ENCODE results near the gene GUCA2A.

The GUCA2A gene

DNA sequence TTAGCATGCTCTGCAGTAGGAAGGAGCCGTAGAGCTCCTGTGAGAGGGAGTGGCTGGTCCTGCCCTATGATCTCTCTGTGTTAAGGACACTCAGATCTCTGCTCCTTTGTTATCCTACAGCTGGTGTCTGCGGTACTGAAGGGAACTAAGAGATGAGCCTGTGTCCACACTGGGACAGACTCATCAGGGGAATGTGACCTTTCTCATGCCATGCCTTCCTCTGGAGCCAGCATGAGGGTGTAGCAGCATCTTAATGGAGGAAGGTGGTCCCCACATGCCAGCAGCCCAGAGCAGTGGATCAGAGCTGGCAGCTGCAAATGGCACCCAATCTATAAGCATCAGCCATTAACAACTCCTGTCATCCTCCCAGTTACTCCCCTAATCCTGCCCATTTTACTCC is 36.0 kb downstream of the GUCA2A start:
- DNase-seq = no peak

DNA sequence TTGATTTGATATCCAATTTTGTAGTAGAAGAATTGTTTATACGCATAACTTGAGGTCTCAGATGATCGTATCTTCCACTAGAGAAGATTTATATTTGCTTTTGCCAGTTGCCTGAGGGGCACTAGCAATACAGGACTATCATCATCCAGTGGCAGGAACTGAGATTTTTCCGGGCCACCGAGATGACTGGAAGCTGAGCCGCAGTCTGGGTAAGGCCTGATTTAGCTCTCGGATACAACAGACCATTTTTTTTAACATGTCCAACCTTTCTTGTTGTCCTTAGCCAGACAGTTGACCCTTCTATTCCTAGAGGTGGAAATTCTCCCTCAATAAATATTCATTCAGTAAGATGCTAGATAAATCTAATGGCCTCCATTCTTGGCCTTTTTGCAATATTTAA is 36.8 kb downstream of the GUCA2A start:
- DNase-seq = no peak

DNA sequence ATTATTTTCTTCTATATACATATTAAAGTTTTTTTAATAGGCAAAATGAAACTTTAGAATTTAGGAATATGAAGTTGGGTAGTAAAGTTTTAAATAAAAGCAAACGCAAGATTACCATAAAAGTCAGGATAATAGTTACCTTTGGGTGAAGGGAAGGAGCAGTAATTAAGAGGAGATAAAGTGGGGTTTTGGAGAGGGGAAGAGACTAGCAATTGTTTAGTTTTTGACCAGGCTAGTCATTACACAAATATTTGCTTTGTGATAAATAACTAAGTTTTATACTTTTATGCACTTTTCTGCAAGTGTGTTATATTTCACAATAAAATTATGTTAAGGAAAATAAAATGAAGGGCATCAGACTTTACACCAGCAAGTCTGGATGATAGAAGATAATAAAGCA is 39.0 kb downstream of the GUCA2A start:
- no peak for DNase-seq

DNA sequence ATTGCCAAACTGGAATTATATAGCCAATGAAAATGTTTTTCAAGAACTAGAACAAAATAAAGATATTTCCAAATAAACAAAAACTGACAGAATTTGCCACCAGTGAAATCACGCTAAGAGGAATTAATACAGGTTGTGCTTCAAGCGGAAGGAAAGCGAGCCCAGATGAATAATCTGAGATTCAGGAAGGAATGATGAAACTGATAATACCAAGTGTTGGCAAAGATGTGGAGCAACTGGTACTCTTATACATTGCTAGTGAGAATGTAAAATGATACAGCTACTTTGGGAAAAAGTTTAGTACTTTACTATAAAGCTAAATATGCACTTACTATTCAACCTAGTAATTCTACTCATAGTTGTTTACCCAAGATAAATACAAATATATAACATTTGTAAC is 42.1 kb downstream of the GUCA2A start:
- no peak for DNase-seq

DNA sequence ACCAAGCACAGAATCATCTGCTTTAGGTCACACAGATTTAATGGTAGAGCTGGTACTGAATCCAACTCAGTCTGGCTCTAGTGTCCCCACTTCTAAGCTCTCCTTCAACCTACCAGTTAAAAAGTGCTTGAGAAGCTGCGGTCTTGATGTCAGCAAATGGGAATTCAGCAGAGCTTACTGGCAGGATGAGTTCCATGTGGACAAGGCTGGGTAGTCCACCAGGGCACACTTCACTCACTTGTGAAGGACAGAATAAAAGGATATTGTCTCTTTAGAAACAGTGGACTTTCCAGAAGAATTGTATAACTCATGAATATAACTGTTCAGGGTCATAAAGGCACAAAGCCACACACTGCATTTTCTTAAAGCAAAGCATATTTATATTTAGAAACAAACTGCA is 46.4 kb downstream of the GUCA2A start:
- no peak for DNase-seq

DNA sequence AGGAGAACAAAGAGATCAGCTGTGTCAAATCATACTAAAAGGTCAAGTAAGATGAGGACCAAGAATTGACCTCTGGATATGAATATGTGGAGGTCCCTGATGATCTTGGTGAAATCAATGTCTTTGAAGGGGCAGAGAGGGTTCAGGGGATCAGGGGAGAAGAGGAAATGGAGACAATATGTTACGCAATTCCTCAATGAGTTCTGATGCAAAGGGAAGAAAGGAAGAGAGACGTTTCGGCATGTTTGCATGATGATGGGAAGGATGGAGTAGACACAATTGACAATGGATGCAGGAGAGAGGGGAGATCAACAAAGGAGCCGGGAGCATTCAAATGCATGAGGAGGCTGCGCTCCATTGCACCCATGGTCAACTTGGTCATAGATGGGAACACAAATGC is 47.3 kb downstream of the GUCA2A start:
- DNase-seq = no peak

DNA sequence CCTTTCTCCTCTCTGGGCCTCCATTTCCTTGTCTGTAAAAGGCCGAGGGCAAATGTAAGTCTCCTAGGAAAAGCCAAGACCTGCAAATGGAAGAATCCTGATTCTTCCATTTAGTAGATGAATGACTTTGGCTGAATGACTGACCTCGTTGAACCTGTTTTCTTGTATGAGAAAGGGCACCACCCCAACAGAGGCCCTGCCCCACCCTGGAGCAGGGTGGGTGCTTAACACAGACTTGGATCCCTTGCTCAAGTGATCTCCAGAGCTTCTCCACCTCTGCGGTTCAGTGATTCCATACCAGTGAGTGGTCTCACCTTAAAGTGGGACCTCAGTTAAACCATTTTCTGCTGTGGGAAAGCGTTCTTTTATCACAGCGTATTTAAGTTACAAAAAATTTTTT is 50.3 kb downstream of the GUCA2A start:
- DNase-seq = no peak
